ENCODE data around the gene SRGAP2C.
"Not testable (repeated sequence)": the region's sequence is repeated elsewhere in the genome, so short reads cannot be mapped to it uniquely, and the experiment has no call there.

The SRGAP2C gene

GRCh38 chr1:121226925-121227324 is 42.1 kb downstream of the SRGAP2C start:
- not testable (repeated sequence) for DNase-seq (ENCODE audit: low read depth in 2 of 2)

- not testable (repeated sequence) for DNase-seq (ENCODE audit: low read depth in 2 of 2)
Measured at GRCh38 chr1:121227544-121228330, 43.0 kb downstream of the SRGAP2C start.

GRCh38 chr1:121230636-121231035 is 45.9 kb downstream of the SRGAP2C start:
- DNase-seq (ENCODE audit: low read depth in 2 of 2), result not testable (repeated sequence)

- DNase-seq (ENCODE audit: low read depth in 2 of 2), result not testable (repeated sequence)
Measured at GRCh38 chr1:121232445-121233125, 47.8 kb downstream of the SRGAP2C start.

GRCh38 chr1:121234090-121234759 is 49.5 kb downstream of the SRGAP2C start:
- DNase-seq (ENCODE audit: low read depth in 2 of 2), result not testable (repeated sequence)

GRCh38 chr1:121238384-121238783 is 53.6 kb downstream of the SRGAP2C start:
- DNase-seq (ENCODE audit: low read depth in 2 of 2), result peak in 1 of 2 donors; percentile 1

GRCh38 chr1:121243913-121244312 is 59.1 kb downstream of the SRGAP2C start:
- not testable (repeated sequence) for DNase-seq (ENCODE audit: low read depth in 2 of 2)

- DNase-seq (ENCODE audit: low read depth in 2 of 2), result not testable (repeated sequence)
Measured at GRCh38 chr1:121246399-121246798, 61.6 kb downstream of the SRGAP2C start.

- DNase-seq (ENCODE audit: low read depth in 2 of 2), result not testable (repeated sequence)
Measured at GRCh38 chr1:121252656-121253055, 67.9 kb downstream of the SRGAP2C start.

- not testable (repeated sequence) for DNase-seq (ENCODE audit: low read depth in 2 of 2)
Measured at GRCh38 chr1:121254618-121255017, 69.8 kb downstream of the SRGAP2C start.

GRCh38 chr1:121257632-121258031 is 72.9 kb downstream of the SRGAP2C start:
- not testable (repeated sequence) for DNase-seq (ENCODE audit: low read depth in 2 of 2)

GRCh38 chr1:121258134-121258533 is 73.4 kb downstream of the SRGAP2C start:
- DNase-seq (ENCODE audit: low read depth in 2 of 2), result not testable (repeated sequence)

GRCh38 chr1:121260205-121260604 is 75.4 kb downstream of the SRGAP2C start:
- not testable (repeated sequence) for DNase-seq (ENCODE audit: low read depth in 2 of 2)

GRCh38 chr1:121262163-121262562 is 77.4 kb downstream of the SRGAP2C start:
- DNase-seq (ENCODE audit: low read depth in 2 of 2), result not testable (repeated sequence)

- DNase-seq (ENCODE audit: low read depth in 2 of 2), result peak in 1 of 2 donors; percentile 3
Measured at GRCh38 chr1:121263789-121264244, 79.0 kb downstream of the SRGAP2C start.

GRCh38 chr1:121267072-121267471 is 82.3 kb downstream of the SRGAP2C start:
- not testable (repeated sequence) for DNase-seq (ENCODE audit: low read depth in 2 of 2)

- DNase-seq (ENCODE audit: low read depth in 2 of 2), result not testable (repeated sequence)
Measured at GRCh38 chr1:121269309-121269708, 84.5 kb downstream of the SRGAP2C start.

GRCh38 chr1:121269973-121270372 is 85.2 kb downstream of the SRGAP2C start:
- DNase-seq (ENCODE audit: low read depth in 2 of 2), result not testable (repeated sequence)

- DNase-seq (ENCODE audit: low read depth in 2 of 2), result not testable (repeated sequence)
Measured at GRCh38 chr1:121271143-121271715, 86.5 kb downstream of the SRGAP2C start.

GRCh38 chr1:121275435-121275834 is 90.7 kb downstream of the SRGAP2C start:
- not testable (repeated sequence) for DNase-seq (ENCODE audit: low read depth in 2 of 2)

GRCh38 chr1:121278202-121278601 is 93.4 kb downstream of the SRGAP2C start:
- DNase-seq (ENCODE audit: low read depth in 2 of 2), result not testable (repeated sequence)

Data from stimulated activated CD8-positive, alpha-beta memory T cell treated with anti-CD3 and anti-CD28 coated beads, Interleukin-15, amount 100 ng/mL, for 48 hours (primary cell).